Neural cell (in vitro differentiated cells): Measurements from ENCODE around the gene MTPN. TPM values are rescaled to one million over a fixed set of nuclear protein-coding genes. Genes with fewer than 3 reads are reported as not detected.

ENCODE experiments used
- H2AFZ ChIP-seq: fragments of 200-600, 300-800 bp; sonication (generic), shearing (Covaris generic); 2 replicates; pipeline ENCODE4 v1.6.0; 2014; ENCODE audit warnings: low read depth, mild to moderate bottlenecking, antibody characterized with exemption, low read length, moderate library complexity
- H3F3A ChIP-seq: fragments of 200-600 bp; shearing (Covaris generic); 2 replicates; pipeline ENCODE4 v1.6.1; 2016; ENCODE audit warnings: mild to moderate bottlenecking, moderate library complexity, mixed read lengths, antibody characterized with exemption, low read length; ENCODE audit not compliant: insufficient read depth, poor library complexity, severe bottlenecking
- H3K27ac ChIP-seq: fragments of 200-600, 300-800 bp; sonication (generic), shearing (Covaris generic); 2 replicates; pipeline ENCODE4 v1.5.1; 2014; ENCODE audit warnings: mild to moderate bottlenecking, low read length, moderate library complexity
- H3K27me3 ChIP-seq: fragments of 300-800, 200-600 bp; sonication (generic), shearing (Covaris generic); 2 replicates; pipeline ENCODE4 v1.6.0; 2014; ENCODE audit warnings: mild to moderate bottlenecking, low read depth, low read length, moderate library complexity; ENCODE audit not compliant: insufficient read depth
- H3K36me3 ChIP-seq: fragments of 300-800, 200-600 bp; sonication (generic), shearing (Covaris generic); 2 replicates; pipeline ENCODE4 v1.5.1; 2014; ENCODE audit warnings: mild to moderate bottlenecking, antibody characterized with exemption, low read length, moderate library complexity; ENCODE audit not compliant: insufficient read depth
- H3K4me2 ChIP-seq: fragments of 300-800, 200-600 bp; sonication (generic), shearing (Covaris generic); 2 replicates; pipeline ENCODE4 v1.6.0; 2014; ENCODE audit warnings: mild to moderate bottlenecking, low read length
- H3K4me3 ChIP-seq: fragments of 300-800, 200-600 bp; sonication (generic), shearing (Covaris generic); 2 replicates; pipeline ENCODE4 v1.5.1; 2014; ENCODE audit warnings: mild to moderate bottlenecking, low read length, moderate library complexity
- H3K79me2 ChIP-seq: fragments of 200-600 bp; shearing (Covaris generic); replicated peaks from 2 replicates; pipeline ENCODE4 v1.6.0; 2014; ENCODE audit warnings: mild to moderate bottlenecking, low read length, moderate library complexity; ENCODE audit not compliant: insufficient read depth
- H3K9ac ChIP-seq: fragments of 300-800, 200-600 bp; sonication (generic), shearing (Covaris generic); 2 replicates; pipeline ENCODE4 v1.6.1; 2016; ENCODE audit warnings: mild to moderate bottlenecking, low read length, mixed read lengths
- H3K9me2 ChIP-seq: fragments of 200-600 bp; shearing (Covaris generic); 2 replicates; pipeline ENCODE4 v1.6.1; 2016; ENCODE audit warnings: mild to moderate bottlenecking, low read length, mixed read lengths; ENCODE audit not compliant: insufficient read depth
- H3K9me3 ChIP-seq: fragments of 200-600, 300-800 bp; sonication (generic), shearing (Covaris generic); 2 replicates; pipeline ENCODE4 v1.6.1; 2016; ENCODE audit warnings: mild to moderate bottlenecking, mixed run types, low read length, moderate library complexity, mixed read lengths
- H4K20me1 ChIP-seq: fragments of 200-600 bp; shearing (Covaris generic); 2 replicates; pipeline ENCODE4 v1.6.1; 2016; ENCODE audit warnings: mild to moderate bottlenecking, mixed run types; ENCODE audit not compliant: insufficient read depth
- CTCF ChIP-seq: fragments of 450-650 bp; IDR thresholded peaks from 2 replicates; pipeline ENCODE4 v1.5.1; 2014; ENCODE audit warnings: antibody characterized with exemption, mild to moderate bottlenecking, moderate library complexity; ENCODE audit not compliant: poor library complexity, severe bottlenecking
- EP300 ChIP-seq: fragments of 450-650 bp; conservative IDR thresholded peaks from 2 replicates; pipeline ENCODE4 v1.6.1; 2014; ENCODE audit warnings: antibody characterized with exemption, mild to moderate bottlenecking, moderate library complexity; ENCODE audit not compliant: poor library complexity, severe bottlenecking
- EZH2 ChIP-seq: fragments of 200-600, 300-800 bp; shearing (Covaris generic), sonication (generic); IDR thresholded peaks from 2 replicates; pipeline ENCODE4 v1.6.1; 2014; ENCODE audit warnings: antibody characterized with exemption, low read length, borderline replicate concordance, mild to moderate bottlenecking; ENCODE audit not compliant: insufficient read depth, poor library complexity, severe bottlenecking
- MXI1 ChIP-seq: fragments of 450-650 bp; conservative IDR thresholded peaks from 2 replicates; pipeline ENCODE4 v1.6.1; 2014; ENCODE audit warnings: antibody characterized with exemption, mild to moderate bottlenecking; ENCODE audit not compliant: poor library complexity, severe bottlenecking
- POLR2AphosphoS5 ChIP-seq: IDR thresholded peaks from 2 replicates; pipeline ENCODE4 v1.6.1; 2012
- RAD21 ChIP-seq: fragments of 450-650 bp; conservative IDR thresholded peaks from 2 replicates; pipeline ENCODE4 v1.6.1; 2014; ENCODE audit warnings: antibody characterized with exemption, mild to moderate bottlenecking, moderate library complexity
- REST ChIP-seq: IDR thresholded peaks from 2 replicates; pipeline ENCODE4 v1.6.1; 2012; ENCODE audit warnings: borderline replicate concordance
- SMC3 ChIP-seq: fragments of 450-650 bp; conservative IDR thresholded peaks from 2 replicates; pipeline ENCODE4 v1.6.1; 2014; ENCODE audit warnings: antibody characterized with exemption, mild to moderate bottlenecking, moderate library complexity; ENCODE audit not compliant: poor library complexity
- TAF1 ChIP-seq: IDR thresholded peaks from 2 replicates; pipeline ENCODE4 v1.6.1; 2012; ENCODE audit warnings: low read depth
- polyA plus RNA-seq: library from polyadenylated mRNA; depleted of rRNA; stranded (reverse); fragments of >200 nt; gene quantifications from 2 replicates; pipeline ENCODE4 v1.2.3, GENCODE V29; 2014

The MTPN gene
- polyA plus RNA-seq, 1 donor from 2014 or later: 133 TPM

GRCh38 chr7:135901585-135902540 is 75.3 kb downstream of the MTPN start:
- Histone ChIP-seq H3K27ac (no peak overlapping the region), H3K9me3 (no peaks in the 10 kb centered on the region), H4K20me1 (no peaks in the 10 kb centered on the region), H3K4me3 (no peak overlapping the region), H3F3A (no peaks in the 10 kb centered on the region), H3K9me2 (no peaks in the 10 kb centered on the region), H3K9ac (no peak overlapping the region), H2AFZ (no peak overlapping the region), H3K27me3 (no peaks in the 10 kb centered on the region), H3K79me2 (no peaks in the 10 kb centered on the region), H3K36me3 (no peaks in the 10 kb centered on the region), H3K4me2 (no peak overlapping the region)
- TF ChIP-seq CTCF: no peak
- no peak for TF ChIP-seq RAD21
- TF ChIP-seq POLR2AphosphoS5: no peak
- TF ChIP-seq EP300: no peak
- no peak for TF ChIP-seq MXI1
- no peak for TF ChIP-seq REST
- no peak for TF ChIP-seq SMC3
- no peak for TF ChIP-seq EZH2
- TF ChIP-seq TAF1: no peak

- no peaks in the 10 kb centered on the region for H3K36me3 ChIP-seq
- H3F3A ChIP-seq: no peaks in the 10 kb centered on the region
- no peak overlapping the region for H3K9ac ChIP-seq
- H3K27me3 ChIP-seq: no peaks in the 10 kb centered on the region
- no peak overlapping the region for H3K27ac ChIP-seq
- no peak for TF ChIP-seq POLR2AphosphoS5
- no peak for TF ChIP-seq CTCF
- no peak for TF ChIP-seq EZH2
- no peak for TF ChIP-seq MXI1
- no peak for TF ChIP-seq EP300
- no peak for TF ChIP-seq REST
- no peak for TF ChIP-seq RAD21
- TF ChIP-seq SMC3: no peak
- TF ChIP-seq TAF1: no peak
- no peaks in the 10 kb centered on the region for H3K9me3 ChIP-seq
- H4K20me1 ChIP-seq: no peaks in the 10 kb centered on the region
- no peak overlapping the region for H3K4me2 ChIP-seq
- no peak overlapping the region for H3K4me3 ChIP-seq
- no peaks in the 10 kb centered on the region for H3K9me2 ChIP-seq
- no peaks in the 10 kb centered on the region for H3K79me2 ChIP-seq
- H2AFZ ChIP-seq: no peak overlapping the region
These were observed 77.1 kb downstream of the MTPN start for GRCh38 chr7:135900065-135900546.
